Mesenchymal stem cell (in vitro differentiated cells and primary cell): ENCODE results near the gene AK2.
"Not testable (repeated sequence)": the region's sequence is repeated elsewhere in the genome, so short reads cannot be mapped to it uniquely, and the experiment has no call there.

ENCODE experiments used
- DNase-seq: peaks from one replicate; pipeline ENCODE4 v3.0.0-alpha.2; 2013
- H2AFZ ChIP-seq: one replicate; pipeline ENCODE4 v1.6.1; 2013; ENCODE audit warnings: low read depth, mild to moderate bottlenecking, control low read depth, inconsistent platforms, low read length, moderate library complexity
- H2AK5ac ChIP-seq: 2 replicates; pipeline ENCODE4 v1.6.1; 2013; ENCODE audit warnings: low read length, moderate library complexity, mild to moderate bottlenecking, inconsistent platforms; ENCODE audit not compliant: severe bottlenecking
- H2BK120ac ChIP-seq: one replicate; pipeline ENCODE4 v1.6.1; 2013; ENCODE audit warnings: low read depth, mild to moderate bottlenecking, inconsistent platforms, low read length, moderate library complexity
- H2BK12ac ChIP-seq, 2 experiments: one replicate each; pipeline ENCODE4 v1.6.1; 2013; ENCODE audit warnings: inconsistent platforms in 2 of 2, low read length in 2 of 2, mild to moderate bottlenecking in 2 of 2, moderate library complexity in 2 of 2, control low read depth in 1 of 2
- H2BK15ac ChIP-seq: one replicate; pipeline ENCODE4 v1.6.1; 2013; ENCODE audit warnings: mild to moderate bottlenecking, low read depth, inconsistent platforms; ENCODE audit not compliant: poor library complexity, severe bottlenecking
- H2BK5ac ChIP-seq: 2 replicates; pipeline ENCODE4 v1.6.1; 2013; ENCODE audit warnings: low read depth, mild to moderate bottlenecking, low read length, control low read depth, inconsistent platforms; ENCODE audit not compliant: poor library complexity, severe bottlenecking
- H3K14ac ChIP-seq, 2 experiments: one replicate each; pipeline ENCODE4 v1.6.1; 2013; ENCODE audit warnings: inconsistent platforms in 2 of 2, low read length in 2 of 2, control low read depth in 1 of 2, mild to moderate bottlenecking in 1 of 2, moderate library complexity in 1 of 2
- H3K18ac ChIP-seq, 2 experiments: one replicate each; pipeline ENCODE4 v1.6.1; 2013; ENCODE audit warnings: inconsistent platforms in 2 of 2, low read length in 2 of 2, control low read depth in 1 of 2, low read depth in 1 of 2, mild to moderate bottlenecking in 1 of 2
- H3K23ac ChIP-seq, 2 experiments: one replicate each; pipeline ENCODE4 v1.6.1; 2013; ENCODE audit warnings: inconsistent platforms in 2 of 2, low read length in 2 of 2, mild to moderate bottlenecking in 2 of 2, moderate library complexity in 2 of 2, control low read depth in 1 of 2
- H3K27ac ChIP-seq: 2 replicates; pipeline ENCODE4 v1.5.1; 2013; ENCODE audit warnings: mild to moderate bottlenecking, moderate library complexity, low read length, control low read depth, inconsistent platforms; ENCODE audit not compliant: poor library complexity, severe bottlenecking
- H3K27me3 ChIP-seq, 2 experiments: 2 replicates each; pipeline versions ENCODE4 v1.6.1 to v1.7.0; 2013; ENCODE audit warnings: low read length in 2 of 2, mild to moderate bottlenecking in 2 of 2, moderate library complexity in 2 of 2, control low read depth in 1 of 2, inconsistent platforms in 1 of 2; ENCODE audit not compliant: control insufficient read depth in 1 of 2, insufficient read depth in 1 of 2
- H3K36me3 ChIP-seq, 2 experiments: 2 replicates each; pipeline versions ENCODE4 v1.6.1 to v1.7.0; 2013; ENCODE audit warnings: low read length in 2 of 2, control low read depth in 1 of 2, inconsistent platforms in 1 of 2, low read depth in 1 of 2, mild to moderate bottlenecking in 1 of 2; ENCODE audit not compliant: insufficient read depth in 2 of 2, control insufficient read depth in 1 of 2
- H3K4ac ChIP-seq, 2 experiments: one replicate each; pipeline ENCODE4 v1.6.1; 2013; ENCODE audit warnings: inconsistent platforms in 2 of 2, low read length in 2 of 2, mild to moderate bottlenecking in 2 of 2, moderate library complexity in 2 of 2, control low read depth in 1 of 2, low read depth in 1 of 2
- H3K4me1 ChIP-seq: 2 replicates; pipeline ENCODE4 v1.6.1; 2013; ENCODE audit warnings: low read depth, low read length, control low read depth; ENCODE audit not compliant: control insufficient read depth, insufficient read depth
- H3K4me2 ChIP-seq: 2 replicates; pipeline ENCODE4 v1.6.1; 2013; ENCODE audit warnings: low read length, mild to moderate bottlenecking, inconsistent platforms; ENCODE audit not compliant: poor library complexity, severe bottlenecking
- H3K4me3 ChIP-seq, 2 experiments: 2 replicates each; pipeline versions ENCODE4 v1.5.1 to v1.7.0; 2013; ENCODE audit warnings: low read length in 2 of 2, mild to moderate bottlenecking in 2 of 2, control low read depth in 1 of 2, low read depth in 1 of 2; ENCODE audit not compliant: insufficient read depth in 1 of 2
- H3K79me1 ChIP-seq: replicated peaks from 2 replicates; pipeline ENCODE4 v1.6.1; 2013; ENCODE audit warnings: mild to moderate bottlenecking, control low read depth, low read length, inconsistent platforms; ENCODE audit not compliant: poor library complexity, severe bottlenecking
- H3K9ac ChIP-seq: 2 replicates; pipeline ENCODE4 v1.7.0; 2013; ENCODE audit warnings: mild to moderate bottlenecking, low read length, moderate library complexity
- H3K9me3 ChIP-seq: 2 replicates; pipeline ENCODE4 v1.7.0; 2013; ENCODE audit warnings: mild to moderate bottlenecking, low read length; ENCODE audit not compliant: control insufficient read depth
- H4K8ac ChIP-seq: one replicate; pipeline ENCODE4 v1.6.1; 2013; ENCODE audit warnings: inconsistent platforms, mild to moderate bottlenecking, low read length, moderate library complexity
- H4K91ac ChIP-seq: one replicate; pipeline ENCODE4 v1.6.1; 2013; ENCODE audit warnings: mild to moderate bottlenecking, low read length, inconsistent platforms
- WGBS: methylation state at CpG from one replicate; pipeline ENCODE4 v1.1.7; 2013; ENCODE audit warnings: mixed read lengths; 5-methylcytosine and 5-hydroxymethylcytosine counted together

Gene AK2

GRCh38 chr1:33047290-33047689 lies 10.6 kb upstream of the AK2 start:
- no peak overlapping the region for H3K4me2 ChIP-seq
- no peak overlapping the region for H3K4ac ChIP-seq
- H4K8ac ChIP-seq: no peak overlapping the region
- H3K23ac ChIP-seq: no peak overlapping the region
- peaks cover 5% of the 10 kb centered on the region for H3K4me1 ChIP-seq
- no peak overlapping the region for H2AFZ ChIP-seq
- WGBS: 92% methylated on average over 2 of the region's 2 CpGs
- no peak overlapping the region for H3K18ac ChIP-seq
- DNase-seq: no peak
- no peaks in the 10 kb centered on the region for H3K36me3 ChIP-seq
- H3K27me3 ChIP-seq: no peaks in the 10 kb centered on the region
- H3K27ac ChIP-seq: no peak overlapping the region
- no peak overlapping the region for H2BK12ac ChIP-seq
- H2AK5ac ChIP-seq: no peak overlapping the region
- no peak overlapping the region for H2BK120ac ChIP-seq
- H3K4me3 ChIP-seq: no peak overlapping the region
- no peaks in the 10 kb centered on the region for H3K9me3 ChIP-seq
- H2BK15ac ChIP-seq: no peak overlapping the region
- H2BK5ac ChIP-seq: no peak overlapping the region
- H3K9ac ChIP-seq: no peak overlapping the region
- H4K91ac ChIP-seq: no peak overlapping the region
- no peaks in the 10 kb centered on the region for H3K79me1 ChIP-seq
- H3K14ac ChIP-seq: no peak overlapping the region

- H3K4me2 ChIP-seq, H2AK5ac ChIP-seq, H3K79me1 ChIP-seq, H3K9me3 ChIP-seq, H2AFZ ChIP-seq, H3K18ac ChIP-seq, H3K27me3 ChIP-seq, H3K27ac ChIP-seq, H2BK12ac ChIP-seq, H3K9ac ChIP-seq, H2BK120ac ChIP-seq, H3K36me3 ChIP-seq, H3K4me1 ChIP-seq, H4K8ac ChIP-seq, H3K23ac ChIP-seq, H2BK5ac ChIP-seq, DNase-seq, H3K14ac ChIP-seq, H3K4ac ChIP-seq, H3K4me3 ChIP-seq, H4K91ac ChIP-seq, H2BK15ac ChIP-seq: not testable (repeated sequence)
- 79% methylated on average over 2 of the region's 4 CpGs for WGBS
Measured at GRCh38 chr1:33046234-33046633, 9.6 kb upstream of the AK2 start.

- H2BK12ac ChIP-seq: no peak overlapping the region
- peaks cover 5% of the 10 kb centered on the region for H3K4me1 ChIP-seq
- H4K91ac ChIP-seq: no peak overlapping the region
- H2AFZ ChIP-seq: no peak overlapping the region
- no peak overlapping the region for H2BK15ac ChIP-seq
- no peak overlapping the region for H3K4ac ChIP-seq
- no peak overlapping the region for H3K18ac ChIP-seq
- no peak overlapping the region for H3K14ac ChIP-seq
- no peaks in the 10 kb centered on the region for H3K9me3 ChIP-seq
- H3K9ac ChIP-seq: no peak overlapping the region
- no peak for DNase-seq
- no peak overlapping the region for H3K4me3 ChIP-seq
- H4K8ac ChIP-seq: no peak overlapping the region
- H3K23ac ChIP-seq: no peak overlapping the region
- H2BK120ac ChIP-seq: no peak overlapping the region
- WGBS: 90% methylated on average over 5 of the region's 6 CpGs
- no peak overlapping the region for H2AK5ac ChIP-seq
- no peaks in the 10 kb centered on the region for H3K79me1 ChIP-seq
- no peaks in the 10 kb centered on the region for H3K36me3 ChIP-seq
- H3K27ac ChIP-seq: no peak overlapping the region
- no peaks in the 10 kb centered on the region for H3K27me3 ChIP-seq
- no peak overlapping the region for H3K4me2 ChIP-seq
- no peak overlapping the region for H2BK5ac ChIP-seq
Measured at GRCh38 chr1:33045814-33046213, 9.1 kb upstream of the AK2 start.

GRCh38 chr1:33045246-33045645 lies 8.6 kb upstream of the AK2 start:
- H3K4ac ChIP-seq: no peak overlapping the region
- no peak overlapping the region for H3K4me2 ChIP-seq
- H3K9me3 ChIP-seq: no peaks in the 10 kb centered on the region
- peak overlapping the region in 1 of 2 experiments; percentile 3 for H2BK12ac ChIP-seq
- no peak overlapping the region for H3K14ac ChIP-seq
- peaks cover 2% of the 10 kb centered on the region for H3K4me1 ChIP-seq
- no peak overlapping the region for H3K23ac ChIP-seq
- H3K18ac ChIP-seq: no peak overlapping the region
- H3K4me3 ChIP-seq: no peak overlapping the region
- 33% methylated on average over 1 of the region's 2 CpGs for WGBS
- no peak overlapping the region for H4K8ac ChIP-seq
- H3K27me3 ChIP-seq: no peaks in the 10 kb centered on the region
- no peak overlapping the region for H2AFZ ChIP-seq
- H2BK120ac ChIP-seq: no peak overlapping the region
- H2BK5ac ChIP-seq: no peak overlapping the region
- no peak overlapping the region for H3K27ac ChIP-seq
- no peak for DNase-seq
- H2AK5ac ChIP-seq: no peak overlapping the region
- no peak overlapping the region for H3K9ac ChIP-seq
- no peak overlapping the region for H2BK15ac ChIP-seq
- H4K91ac ChIP-seq: no peak overlapping the region
- H3K36me3 ChIP-seq: no peaks in the 10 kb centered on the region
- no peaks in the 10 kb centered on the region for H3K79me1 ChIP-seq
